B cell (primary cell): ENCODE results near the gene POU5F1. TPM values are rescaled to one million over a fixed set of nuclear protein-coding genes. Genes with fewer than 3 reads are reported as not detected.
"Not testable (repeated sequence)": the region's sequence is repeated elsewhere in the genome, so short reads cannot be mapped to it uniquely, and the experiment has no call there.

Source experiments
- ATAC-seq: fragments of 200-7000 bp; cut with Tn5 transposase; one replicate; pipeline ENCODE4 v1.10.0; 2021; ENCODE audit warnings: low read depth, mild to moderate bottlenecking, moderate number of reproducible peaks, moderate library complexity
- CTCF ChIA-PET: fragments of 350-600 bp; sonication (Branson Sonifier 250); formaldehyde crosslinking; loops from one replicate; lab custom pipeline; 2021; ENCODE audit warnings: antibody characterized with exemption, inconsistent platforms; lab: Charles Lee
- POLR2A ChIA-PET: fragments of 350-600 bp; sonication (Branson Sonifier 250); formaldehyde crosslinking; loops from one replicate; lab custom pipeline; 2021; ENCODE audit warnings: antibody characterized with exemption; lab: Charles Lee
- DNase-seq: peaks from one replicate; pipeline ENCODE4 v3.0.0; 2013
- H2AFZ ChIP-seq: 2 replicates; pipeline ENCODE4 v1.6.1; 2012; ENCODE audit warnings: mild to moderate bottlenecking, low read depth, low read length; ENCODE audit not compliant: insufficient read depth, poor library complexity, severe bottlenecking
- H3K27ac ChIP-seq, 2 donors: 1 replicate in 1 of 2; 2 replicates in 1 of 2; pipeline ENCODE4 v1.5.1; 2012 to 2013; ENCODE audit warnings: low read length in 2 of 2, mild to moderate bottlenecking in 2 of 2, moderate library complexity in 1 of 2
- H3K27me3 ChIP-seq, 4 experiments: fragments of 200-600 bp in 1 of 4; sonication (generic) in 1 of 4; replicated peaks in 1 of 4; 1 replicate in 2 of 4; 2 replicates in 2 of 4; pipeline versions ENCODE4 v1.6.1 to v1.7.0; 2013 to 2016; ENCODE audit warnings: low read length in 3 of 4, mild to moderate bottlenecking in 2 of 4, mixed read lengths in 1 of 4, moderate library complexity in 1 of 4; ENCODE audit not compliant: insufficient read depth in 4 of 4, control insufficient read depth in 3 of 4; ENCODE audit errors: control extremely low read depth in 1 of 4
- H3K36me3 ChIP-seq, 2 experiments: replicated peaks in 1 of 2; 1 replicate in 1 of 2; 2 replicates in 1 of 2; pipeline versions ENCODE4 v1.6.1 to v1.7.1; 2013; ENCODE audit warnings: low read length in 1 of 2; ENCODE audit not compliant: insufficient read depth in 2 of 2, control insufficient read depth in 1 of 2; ENCODE audit errors: control extremely low read depth in 1 of 2, extremely low read depth in 1 of 2
- H3K4me1 ChIP-seq, 2 donors: fragments of 200-600 bp in 1 of 2; sonication (generic) in 1 of 2; 1 replicate in 1 of 2; 2 replicates in 1 of 2; pipeline versions ENCODE4 v1.5.1 to v1.6.1; 2013 to 2017; ENCODE audit warnings: low read length in 2 of 2; ENCODE audit not compliant: control insufficient read depth in 2 of 2, insufficient read depth in 2 of 2
- H3K4me2 ChIP-seq: replicated peaks from 2 replicates; pipeline ENCODE3; 2012; ENCODE audit warnings: mild to moderate bottlenecking, low read depth, low read length; ENCODE audit not compliant: poor library complexity, severe bottlenecking
- H3K4me3 ChIP-seq, 5 experiments: fragments of 200-600 bp in 1 of 5; sonication (generic) in 1 of 5; 1 replicate in 3 of 5; 2 replicates in 2 of 5; pipeline versions ENCODE4 v1.5.1 to v1.7.0; 2011 to 2016; ENCODE audit warnings: low read length in 4 of 5, mild to moderate bottlenecking in 4 of 5, low read depth in 2 of 5, control low read depth in 1 of 5, moderate library complexity in 1 of 5; ENCODE audit not compliant: insufficient read depth in 1 of 5; ENCODE audit errors: control extremely low read depth in 1 of 5, extremely low read depth in 1 of 5
- H3K79me2 ChIP-seq: fragments of 200-600 bp; sonication (generic); one replicate; pipeline ENCODE4 v1.6.0; 2016; ENCODE audit warnings: low read length; ENCODE audit not compliant: control insufficient read depth, insufficient read depth
- H3K9ac ChIP-seq: fragments of 200-600 bp; sonication (generic); 2 replicates; pipeline ENCODE4 v1.6.1; 2017; ENCODE audit warnings: mild to moderate bottlenecking, low read length, moderate library complexity
- H3K9me3 ChIP-seq, 3 donors: one replicate each; pipeline versions ENCODE4 v1.6.1 to v1.7.1; 2013; ENCODE audit warnings: low read length in 2 of 3; ENCODE audit not compliant: control insufficient read depth in 2 of 3, insufficient read depth in 1 of 3; ENCODE audit errors: control extremely low read depth in 1 of 3
- H4K20me1 ChIP-seq: 2 replicates; pipeline ENCODE4 v1.6.0; 2012; ENCODE audit warnings: mild to moderate bottlenecking, low read length; ENCODE audit not compliant: insufficient read depth, control insufficient read depth, poor library complexity, severe bottlenecking
- H3K27ac Mint-ChIP-seq: one replicate; pipeline ENCODE4 v1.8.0; 2021; ENCODE audit warnings: mixed read lengths
- H3K27me3 Mint-ChIP-seq: one replicate; pipeline ENCODE4 v1.8.0; 2021; ENCODE audit warnings: mixed read lengths
- H3K4me1 Mint-ChIP-seq: one replicate; pipeline ENCODE4 v1.8.0; 2021; ENCODE audit warnings: mixed read lengths
- H3K4me3 Mint-ChIP-seq: one replicate; pipeline ENCODE4 v1.8.0; 2021; ENCODE audit warnings: mixed read lengths
- H3K9me3 Mint-ChIP-seq: one replicate; pipeline ENCODE4 v1.8.0; 2022; ENCODE audit warnings: mixed read lengths; ENCODE audit not compliant: insufficient read depth
- CTCF ChIP-seq: fragments of 200-600 bp; IDR thresholded peaks from one replicate; pipeline ENCODE4 v1.8.0; 2022; ENCODE audit warnings: antibody characterized with exemption, mild to moderate bottlenecking
- EZH2 ChIP-seq: IDR thresholded peaks from 2 replicates; pipeline ENCODE4 v1.6.1; 2012; ENCODE audit warnings: borderline replicate concordance, low read depth, mild to moderate bottlenecking, moderate library complexity, low read length; ENCODE audit not compliant: insufficient read depth, poor library complexity, severe bottlenecking
- WGBS: methylation state at CpG from one replicate; pipeline ENCODE4 v1.1.5; 2013; ENCODE audit warnings: missing lambda C conversion rate; ENCODE audit not compliant: insufficient coverage; 5-methylcytosine and 5-hydroxymethylcytosine counted together
- intact Hi-C: fragments of 100-400 bp; cut with micrococcal nuclease; formaldehyde crosslinking; loops from one replicate; pipeline ENCODE4 v1.10.0; 2022
- polyA plus RNA-seq: library from polyadenylated mRNA; depleted of rRNA; stranded (reverse); fragments of >200 nt; gene quantifications from 2 replicates; pipeline ENCODE4 v1.2.3, GENCODE V29; 2012
- total RNA-seq, 2 donors: library from RNA; stranded (reverse); fragments of 120-200 nt in 1 of 2; gene quantifications; 1 replicate in 1 of 2; 2 replicates in 1 of 2; pipeline versions ENCODE4 v1.2.3 to v1.2.4, GENCODE V29; 2013 to 2022

The POU5F1 gene
- total and polyA plus RNA-seq, 2 donors (not counting 1 experiment from before 2014, with no cell fraction given) = 0.76 to 0.88 TPM

- H3K27me3 Mint-ChIP-seq = no peaks in the 10 kb centered on the region
- H3K27ac Mint-ChIP-seq = peak overlapping the region; percentile 80
- H3K27ac ChIP-seq = no peak overlapping the region
- ChIA-PET POLR2A (no interaction called here), CTCF (interaction anchor here (0.7 to 2.0 kb wide), 4 partner anchors 51 to 296 kb away, joined by 3 to 10 read pairs (median 4); partner anchors contain the start of gene PSORS1C2)
- WGBS = 95% methylated on average over 4 of the region's 5 CpGs
- intact Hi-C loops = no loop called here
- no peak for DNase-seq
- ATAC-seq = no peak
- no peak overlapping the region for H3K4me3 Mint-ChIP-seq
- TF ChIP-seq CTCF (no peak), EZH2 (no peak)
- H3K27me3 ChIP-seq = no peaks in the 10 kb centered on the region
- H3K9me3 ChIP-seq = no peaks in the 10 kb centered on the region
- H3K79me2 ChIP-seq = no peaks in the 10 kb centered on the region
- no peak overlapping the region for H3K4me3 ChIP-seq
- no peak overlapping the region for H3K9ac ChIP-seq
- H3K9me3 Mint-ChIP-seq = no peaks in the 10 kb centered on the region
- no peaks in the 10 kb centered on the region for H3K36me3 ChIP-seq
- peaks cover 6 to 15% of the 10 kb centered on the region in 2 donors for H3K4me1 ChIP-seq
- H2AFZ ChIP-seq = no peak overlapping the region
- H4K20me1 ChIP-seq = no peaks in the 10 kb centered on the region
- H3K4me2 ChIP-seq = no peak overlapping the region
- H3K4me1 Mint-ChIP-seq = peaks cover 22% of the 10 kb centered on the region
Measured at GRCh38 chr6:31187780-31188194, 17.3 kb upstream of the POU5F1 start.

- Mint-ChIP-seq H3K27ac (peak overlapping the region; percentile 99), H3K9me3 (no peaks in the 10 kb centered on the region), H3K4me1 (peaks cover 19% of the 10 kb centered on the region), H3K4me3 (peak overlapping the region; percentile 66), H3K27me3 (no peaks in the 10 kb centered on the region)
- Histone ChIP-seq H3K27ac (peak overlapping the region; percentile 41 to 77), H3K27me3 (no peaks in the 10 kb centered on the region), H3K9me3 (no peaks in the 10 kb centered on the region), H3K4me3 (peak overlapping the region in 1 of 5 experiments; percentile 26), H3K4me1 (peaks cover 6 to 15% of the 10 kb centered on the region in 2 donors), H3K9ac (peak overlapping the region; percentile 60), H4K20me1 (no peaks in the 10 kb centered on the region), H2AFZ (peak overlapping the region; percentile 81), H3K79me2 (no peaks in the 10 kb centered on the region), H3K36me3 (no peaks in the 10 kb centered on the region), H3K4me2 (peak overlapping the region; percentile 30)
- 92% methylated on average over 18 of the region's 24 CpGs for WGBS
- DNase-seq (peak; percentile 51), ATAC-seq (no peak)
- ChIA-PET POLR2A (interaction anchor here (0.7 kb wide), 2 partner anchors 21 to 171 kb away, joined by 6 read pairs; no protein-coding TSS in a partner anchor), CTCF (interaction anchor here (0.9 to 1.7 kb wide), 3 partner anchors 49 to 217 kb away, joined by 3 to 10 read pairs (median 3); partner anchors contain the start of genes MICA and PSORS1C2)
- intact Hi-C loops = no loop called here
- no peak for TF ChIP-seq CTCF
Measured at GRCh38 chr6:31186052-31186734, 15.7 kb upstream of the POU5F1 start.

- H2AFZ ChIP-seq = peak overlapping the region; percentile 81
- peak overlapping the region in 1 of 5 experiments; percentile 26 for H3K4me3 ChIP-seq
- H3K9me3 ChIP-seq, CTCF ChIA-PET, ATAC-seq, H3K79me2 ChIP-seq, H3K27me3 ChIP-seq, DNase-seq, H3K27me3 Mint-ChIP-seq, H3K9me3 Mint-ChIP-seq, POLR2A ChIA-PET, H3K36me3 ChIP-seq, intact Hi-C loops, H4K20me1 ChIP-seq: not testable (repeated sequence)
- Mint-ChIP-seq H3K4me1 (peaks cover 19% of the 10 kb centered on the region), H3K4me3 (peak overlapping the region; percentile 66), H3K27ac (peak overlapping the region; percentile 99)
- H3K27ac ChIP-seq = peak overlapping the region in 1 of 2 donors; percentile 77
- WGBS = 94% methylated on average over 4 of the region's 4 CpGs
- peak overlapping the region; percentile 30 for H3K4me2 ChIP-seq
- peak overlapping the region; percentile 60 for H3K9ac ChIP-seq
- H3K4me1 ChIP-seq = peaks cover 6 to 15% of the 10 kb centered on the region in 2 donors
Measured at GRCh38 chr6:31185695-31186051, 15.2 kb upstream of the POU5F1 start.
